Psoas muscle (tissue), 8 donors: ENCODE results near the gene CHCHD6. TPM values are rescaled to one million over a fixed set of nuclear protein-coding genes. Genes with fewer than 3 reads are reported as not detected.

Experiments
- ATAC-seq, 4 donors: fragments of 200-7000 bp; cut with Tn5 transposase; one replicate each; pipeline ENCODE4 v1.9.1; 2020; ENCODE audit warnings: moderate library complexity in 3 of 4, mild to moderate bottlenecking in 2 of 4
- DNase-seq, 2 donors: peaks; one replicate each; pipeline ENCODE4 v3.0.0-alpha.2; 2020
- H3K27ac ChIP-seq: fragments of 200-600 bp; one replicate; pipeline ENCODE4 v1.8.0; 2022
- H3K27me3 ChIP-seq, 3 donors: fragments of 200-600 bp in 1 of 3; one replicate each; pipeline versions ENCODE4 v1.6.1 to v1.8.0; 2013 to 2022; ENCODE audit warnings: low read length in 2 of 3, mild to moderate bottlenecking in 2 of 3, moderate library complexity in 1 of 3; ENCODE audit not compliant: insufficient read depth in 3 of 3
- H3K36me3 ChIP-seq, 2 donors: fragments of 200-600 bp in 1 of 2; one replicate each; pipeline versions ENCODE4 v1.6.1 to v1.8.0; 2013 to 2022; ENCODE audit warnings: low read depth in 1 of 2, mild to moderate bottlenecking in 1 of 2, moderate library complexity in 1 of 2; ENCODE audit not compliant: insufficient read depth in 1 of 2
- H3K4me1 ChIP-seq: fragments of 200-600 bp; one replicate; pipeline ENCODE4 v1.8.0; 2022
- H3K4me3 ChIP-seq: fragments of 200-600 bp; one replicate; pipeline ENCODE4 v1.8.0; 2022; ENCODE audit warnings: mild to moderate bottlenecking
- H3K9me3 ChIP-seq: fragments of 200-600 bp; one replicate; pipeline ENCODE4 v1.8.0; 2022
- CTCF ChIP-seq: fragments of 200-600 bp; IDR thresholded peaks from one replicate; pipeline ENCODE4 v1.8.0; 2022; ENCODE audit warnings: antibody characterized with exemption
- WGBS, 3 donors: extraction: QIAGEN DNeasy Blood & Tissue Kit; methylation state at CpG; one replicate each; pipeline versions ENCODE4 v1.1.6 to v1.1.7; 2013; 5-methylcytosine and 5-hydroxymethylcytosine counted together
- intact Hi-C, 2 donors: fragments of 100-400 bp; cut with DNase I; formaldehyde crosslinking; loops; one replicate each; pipeline versions ENCODE4 v1.11.0 to v1.14.2; 2022
- polyA plus RNA-seq, 3 donors: library from polyadenylated mRNA; stranded (reverse); fragments of 200-250 nt; gene quantifications; one replicate each; pipeline ENCODE4 v1.2.3, GENCODE V29; 2013
- total RNA-seq, 4 donors: library from RNA; stranded (reverse); fragmentation: NEBNext Ultra II Directional in 2 of 4; extraction: Animal tissue kit (Norgen Biotek cat#: 25700) in 2 of 4; gene quantifications; one replicate each; pipeline versions ENCODE4 v1.2.1 to v1.2.4, GENCODE V29; 2021 to 2023
- donor health status: healthy with polysubstance abuse.
- donor health status: DM: no; HTN: no; CAD: no; lungs with moderate emphysema.
- donor health status: Bipolar disorder and iron deficiency.
- donor health status: healthy.
- donor health status: DM: yes; HTN: yes; CAD: no.
- donor health status: DM: no; HTN: no; CAD: no.
- donor health status: DM: no; HTN: no; CAD: no.
- donor health status: DM: yes; HTN: yes; CAD: no.

The CHCHD6 gene
- total and polyA plus RNA-seq, 7 donors: 2.4 to 13.8 (median 3.5) TPM

GRCh38 chr3:126927846-126928245 lies 223.8 kb downstream of the CHCHD6 start:
- no peak overlapping the region for H3K27ac ChIP-seq
- TF ChIP-seq CTCF: no peak
- no peaks in the 10 kb centered on the region for H3K9me3 ChIP-seq
- H3K27me3 ChIP-seq: peaks cover 0 to 2% (median 0%) of the 10 kb centered on the region in 3 donors
- 93 to 99% (median 96%) methylated on average over 6 of the region's 6 CpGs for WGBS, 3 donors
- H3K4me3 ChIP-seq: no peak overlapping the region
- no peaks in the 10 kb centered on the region for H3K36me3 ChIP-seq
- ATAC-seq: no peak
- no peak for DNase-seq
- H3K4me1 ChIP-seq: peaks cover 16% of the 10 kb centered on the region
- intact Hi-C loops: no loop called here

- Histone ChIP-seq H3K27me3 (peaks cover 0 to 2% (median 0%) of the 10 kb centered on the region in 3 donors), H3K27ac (no peak overlapping the region), H3K36me3 (no peaks in the 10 kb centered on the region), H3K4me3 (no peak overlapping the region), H3K4me1 (peaks cover 16% of the 10 kb centered on the region), H3K9me3 (no peaks in the 10 kb centered on the region)
- 82 to 93% (median 89%) methylated on average over 3 of the region's 3 CpGs for WGBS, 3 donors
- no peak for DNase-seq
- intact Hi-C loops: no loop called here
- TF ChIP-seq CTCF: no peak
- no peak for ATAC-seq
Observed at GRCh38 chr3:126928921-126929474, 225.0 kb downstream of the CHCHD6 start.

GRCh38 chr3:126930936-126931600 lies 227.0 kb downstream of the CHCHD6 start:
- no peak for ATAC-seq
- WGBS, 3 donors: 96 to 98% (median 97%) methylated on average over 15 of the region's 15 CpGs

GRCh38 chr3:126931806-126932187 lies 227.8 kb downstream of the CHCHD6 start:
- H3K4me1 ChIP-seq: peaks cover 10% of the 10 kb centered on the region
- H3K4me3 ChIP-seq: no peak overlapping the region
- intact Hi-C loops: no loop called here
- no peak for TF ChIP-seq CTCF
- no peaks in the 10 kb centered on the region for H3K36me3 ChIP-seq
- ATAC-seq (no peak), DNase-seq (no peak)
- H3K27ac ChIP-seq: no peak overlapping the region
- peaks cover 0 to 2% (median 0%) of the 10 kb centered on the region in 3 donors for H3K27me3 ChIP-seq
- no peaks in the 10 kb centered on the region for H3K9me3 ChIP-seq
- WGBS, 3 donors: 81 to 89% (median 85%) methylated on average over 9 of the region's 9 CpGs

More at GRCh38 chr3:126930936-126931600, 227.0 kb downstream of the CHCHD6 start:
- H3K4me3 ChIP-seq: no peak overlapping the region
- intact Hi-C loops: no loop called here
- H3K4me1 ChIP-seq: peaks cover 16% of the 10 kb centered on the region
- H3K27ac ChIP-seq: no peak overlapping the region
- no peaks in the 10 kb centered on the region for H3K36me3 ChIP-seq
- TF ChIP-seq CTCF: no peak
- peaks cover 0 to 2% (median 0%) of the 10 kb centered on the region in 3 donors for H3K27me3 ChIP-seq
- DNase-seq: no peak
- H3K9me3 ChIP-seq: no peaks in the 10 kb centered on the region
